Measurements from ENCODE around the gene PHLDB1. TPM values are rescaled to one million over a fixed set of nuclear protein-coding genes. Genes with fewer than 3 reads are reported as not detected.

The PHLDB1 gene
- total RNA-seq, 1 experiment from 2014 or later = 36.2 TPM

DNA sequence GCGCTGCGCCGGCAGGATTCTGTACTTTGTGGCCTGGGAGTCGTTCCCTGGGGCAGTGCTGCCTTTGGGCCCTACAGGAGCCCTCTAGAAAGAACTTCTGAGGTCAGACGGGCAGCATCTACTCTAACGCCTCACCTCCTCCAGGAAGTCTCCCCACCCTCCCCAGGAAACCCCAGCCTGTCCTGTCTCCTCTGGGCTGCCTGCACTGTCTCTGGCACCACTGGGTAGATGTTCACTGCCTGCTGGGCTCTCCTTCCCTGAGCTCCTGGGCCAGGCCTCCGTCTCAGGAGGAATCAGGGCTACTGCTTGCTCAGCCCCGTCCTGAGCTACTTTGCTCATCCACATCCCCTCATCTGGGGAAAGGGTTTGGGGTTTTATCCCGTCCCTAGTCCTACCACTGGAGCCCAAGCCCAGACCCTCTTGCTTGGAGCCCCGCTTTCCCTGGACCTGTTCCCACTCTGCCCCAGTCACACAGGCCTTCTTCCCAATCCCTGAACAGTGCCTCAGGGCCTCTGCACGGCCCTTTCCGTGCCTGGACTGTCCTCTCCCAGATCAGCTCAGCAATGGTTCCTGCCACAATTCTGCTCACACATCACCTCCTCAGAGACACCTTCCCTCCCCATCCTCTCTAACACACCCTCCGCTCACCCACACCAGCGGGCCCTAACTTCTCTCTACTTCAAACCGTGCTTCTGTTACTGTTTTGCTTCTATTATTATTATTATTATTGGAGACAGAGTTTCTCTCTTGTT lies 83.3 kb downstream of the PHLDB1 start:
- Histone ChIP-seq H3K27me3 (ENCODE audit: insufficient read depth, low read length) (no peaks in the 10 kb centered on the region), H4K20me1 (ENCODE audit: insufficient read depth) (no peaks in the 10 kb centered on the region), H3K9me2 (ENCODE audit: insufficient read depth) (no peaks in the 10 kb centered on the region), H3K4me2 (ENCODE audit: low read length) (peak overlapping the region; percentile 83), H3K9me3 (ENCODE audit: control insufficient read depth in 1 of 2, insufficient read depth in 1 of 2, low read depth in 1 of 2, low read length in 2 of 2) (no peaks in the 10 kb centered on the region), H3K4me1 (ENCODE audit: control insufficient read depth in 1 of 2, insufficient read depth in 2 of 2, low read length in 2 of 2) (peaks cover 5 to 28% of the 10 kb centered on the region in 2 experiments; a peak in 3 of 4 replicates), H3K9ac (ENCODE audit: low read length) (0 out of 2 replicates have a peak overlapping the region, but pooled peaks have one; percentile 54), H3K79me2 (ENCODE audit: insufficient read depth, low read length) (no peaks in the 10 kb centered on the region), H3K27ac (ENCODE audit: low read depth, low read length) (peak overlapping the region; percentile 69; the same call in 1 of the 2 replicates), H3K36me3 (ENCODE audit: control insufficient read depth in 1 of 2, insufficient read depth in 2 of 2, low read length in 2 of 2) (no peaks in the 10 kb centered on the region), H2AFZ (ENCODE audit: low read depth, low read length, poor library complexity, severe bottlenecking) (no peak overlapping the region), H3K4me3 (replicated peaks in 1 of 2; ENCODE audit: low read depth in 1 of 2, low read length in 2 of 2) (no peak overlapping the region)
- DNase-seq (ENCODE audit: low read depth, low spot score) (no peak), ATAC-seq (no peak)
- no TSS peak for BruUV-seq (replicated peaks)
- ChIA-PET RAD21 (ENCODE audit: low non-redundant PET in 1 of 2, low total read pairs in 2 of 2, uncharacterized antibody in 2 of 2, unreplicated experiment in 2 of 2) (interaction anchor here (0.5 to 1.2 kb wide), 4 partner anchors 193 to 267 kb away, joined by 3 to 4 read pairs (median 3); no protein-coding TSS in a partner anchor), CTCF (interaction anchor here (0.7 to 3.1 kb wide), 18 partner anchors 8 to 505 kb away, joined by 3 to 28 read pairs (median 6); partner anchors contain the start of genes DDX6, TREH and UPK2), POLR2A (interaction anchor here (1.6 kb wide), 3 partner anchors 102 to 239 kb away, joined by 5 to 6 read pairs (median 6); no protein-coding TSS in a partner anchor)
- intact Hi-C loops (cut with micrococcal nuclease) = loop anchor here (1.0 to 10.0 kb wide), 4 partner anchors 100 to 536 kb away; partner anchors contain the start of genes HYOU1, SCN4B and UPK2
- TF ChIP-seq ZNF274 (IDR thresholded peaks at IDR 0.05; ENCODE audit: low read depth, low read length) (no peak), TCF7L2 (IDR thresholded peaks at IDR 0.05; ENCODE audit: borderline replicate concordance, extremely low read depth, insufficient read depth, insufficient read length) (no peak), EZH2phosphoT487 (IDR thresholded peaks at IDR 0.05; ENCODE audit: borderline replicate concordance) (no peak), JUND (IDR thresholded peaks at IDR 0.05) (no peak), CEBPB (IDR thresholded peaks at IDR 0.05; ENCODE audit: low read depth) (no peak)
- TF ChIP-seq, protein P1, sequence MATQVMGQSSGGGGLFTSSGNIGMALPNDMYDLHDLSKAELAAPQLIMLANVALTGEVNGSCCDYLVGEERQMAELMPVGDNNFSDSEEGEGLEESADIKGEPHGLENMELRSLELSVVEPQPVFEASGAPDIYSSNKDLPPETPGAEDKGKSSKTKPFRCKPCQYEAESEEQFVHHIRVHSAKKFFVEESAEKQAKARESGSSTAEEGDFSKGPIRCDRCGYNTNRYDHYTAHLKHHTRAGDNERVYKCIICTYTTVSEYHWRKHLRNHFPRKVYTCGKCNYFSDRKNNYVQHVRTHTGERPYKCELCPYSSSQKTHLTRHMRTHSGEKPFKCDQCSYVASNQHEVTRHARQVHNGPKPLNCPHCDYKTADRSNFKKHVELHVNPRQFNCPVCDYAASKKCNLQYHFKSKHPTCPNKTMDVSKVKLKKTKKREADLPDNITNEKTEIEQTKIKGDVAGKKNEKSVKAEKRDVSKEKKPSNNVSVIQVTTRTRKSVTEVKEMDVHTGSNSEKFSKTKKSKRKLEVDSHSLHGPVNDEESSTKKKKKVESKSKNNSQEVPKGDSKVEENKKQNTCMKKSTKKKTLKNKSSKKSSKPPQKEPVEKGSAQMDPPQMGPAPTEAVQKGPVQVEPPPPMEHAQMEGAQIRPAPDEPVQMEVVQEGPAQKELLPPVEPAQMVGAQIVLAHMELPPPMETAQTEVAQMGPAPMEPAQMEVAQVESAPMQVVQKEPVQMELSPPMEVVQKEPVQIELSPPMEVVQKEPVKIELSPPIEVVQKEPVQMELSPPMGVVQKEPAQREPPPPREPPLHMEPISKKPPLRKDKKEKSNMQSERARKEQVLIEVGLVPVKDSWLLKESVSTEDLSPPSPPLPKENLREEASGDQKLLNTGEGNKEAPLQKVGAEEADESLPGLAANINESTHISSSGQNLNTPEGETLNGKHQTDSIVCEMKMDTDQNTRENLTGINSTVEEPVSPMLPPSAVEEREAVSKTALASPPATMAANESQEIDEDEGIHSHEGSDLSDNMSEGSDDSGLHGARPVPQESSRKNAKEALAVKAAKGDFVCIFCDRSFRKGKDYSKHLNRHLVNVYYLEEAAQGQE (IDR thresholded peaks at IDR 0.05; ENCODE audit: low read depth) = no peak
- TF ChIP-seq, protein P2, sequence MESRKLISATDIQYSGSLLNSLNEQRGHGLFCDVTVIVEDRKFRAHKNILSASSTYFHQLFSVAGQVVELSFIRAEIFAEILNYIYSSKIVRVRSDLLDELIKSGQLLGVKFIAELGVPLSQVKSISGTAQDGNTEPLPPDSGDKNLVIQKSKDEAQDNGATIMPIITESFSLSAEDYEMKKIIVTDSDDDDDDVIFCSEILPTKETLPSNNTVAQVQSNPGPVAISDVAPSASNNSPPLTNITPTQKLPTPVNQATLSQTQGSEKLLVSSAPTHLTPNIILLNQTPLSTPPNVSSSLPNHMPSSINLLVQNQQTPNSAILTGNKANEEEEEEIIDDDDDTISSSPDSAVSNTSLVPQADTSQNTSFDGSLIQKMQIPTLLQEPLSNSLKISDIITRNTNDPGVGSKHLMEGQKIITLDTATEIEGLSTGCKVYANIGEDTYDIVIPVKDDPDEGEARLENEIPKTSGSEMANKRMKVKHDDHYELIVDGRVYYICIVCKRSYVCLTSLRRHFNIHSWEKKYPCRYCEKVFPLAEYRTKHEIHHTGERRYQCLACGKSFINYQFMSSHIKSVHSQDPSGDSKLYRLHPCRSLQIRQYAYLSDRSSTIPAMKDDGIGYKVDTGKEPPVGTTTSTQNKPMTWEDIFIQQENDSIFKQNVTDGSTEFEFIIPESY (IDR thresholded peaks at IDR 0.05; ENCODE audit: extremely low read depth, insufficient replicate concordance, low read length) = no peak
- TF ChIP-seq, protein P3, sequence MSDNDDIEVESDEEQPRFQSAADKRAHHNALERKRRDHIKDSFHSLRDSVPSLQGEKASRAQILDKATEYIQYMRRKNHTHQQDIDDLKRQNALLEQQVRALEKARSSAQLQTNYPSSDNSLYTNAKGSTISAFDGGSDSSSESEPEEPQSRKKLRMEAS (IDR thresholded peaks at IDR 0.05) = no peak

Data from HCT116 (cell line).